ENCODE measurements around the gene KIF14.

DNA sequence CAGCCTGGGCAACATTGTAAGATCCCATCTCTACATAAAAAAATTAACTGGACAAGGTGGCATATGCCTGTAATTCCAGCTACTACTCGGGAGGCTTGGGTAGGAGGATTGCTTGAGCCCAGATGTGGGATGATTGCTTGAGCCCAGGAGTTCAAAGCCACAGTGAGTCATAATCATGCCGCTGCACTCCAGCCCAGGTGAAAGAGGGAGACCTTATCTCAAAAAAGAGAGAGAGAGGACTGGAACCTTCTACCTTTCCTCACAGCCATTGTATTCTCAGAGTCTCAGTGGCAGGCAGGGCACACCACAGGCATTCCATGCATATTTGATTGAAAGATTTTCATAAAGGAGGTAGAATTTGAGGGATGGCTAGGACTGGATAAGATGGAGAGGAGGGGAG, 78.4 kb downstream of the KIF14 start:
- no peak for TF ChIP-seq EZH2 (IDR thresholded peaks at IDR 0.05; ENCODE audit: borderline replicate concordance, low read depth, low read length, severe bottlenecking)
- no peak for TF ChIP-seq POLR2AphosphoS5 (IDR thresholded peaks at IDR 0.05; ENCODE audit: insufficient read depth, low read depth, low read length)
- TF ChIP-seq, protein P1, sequence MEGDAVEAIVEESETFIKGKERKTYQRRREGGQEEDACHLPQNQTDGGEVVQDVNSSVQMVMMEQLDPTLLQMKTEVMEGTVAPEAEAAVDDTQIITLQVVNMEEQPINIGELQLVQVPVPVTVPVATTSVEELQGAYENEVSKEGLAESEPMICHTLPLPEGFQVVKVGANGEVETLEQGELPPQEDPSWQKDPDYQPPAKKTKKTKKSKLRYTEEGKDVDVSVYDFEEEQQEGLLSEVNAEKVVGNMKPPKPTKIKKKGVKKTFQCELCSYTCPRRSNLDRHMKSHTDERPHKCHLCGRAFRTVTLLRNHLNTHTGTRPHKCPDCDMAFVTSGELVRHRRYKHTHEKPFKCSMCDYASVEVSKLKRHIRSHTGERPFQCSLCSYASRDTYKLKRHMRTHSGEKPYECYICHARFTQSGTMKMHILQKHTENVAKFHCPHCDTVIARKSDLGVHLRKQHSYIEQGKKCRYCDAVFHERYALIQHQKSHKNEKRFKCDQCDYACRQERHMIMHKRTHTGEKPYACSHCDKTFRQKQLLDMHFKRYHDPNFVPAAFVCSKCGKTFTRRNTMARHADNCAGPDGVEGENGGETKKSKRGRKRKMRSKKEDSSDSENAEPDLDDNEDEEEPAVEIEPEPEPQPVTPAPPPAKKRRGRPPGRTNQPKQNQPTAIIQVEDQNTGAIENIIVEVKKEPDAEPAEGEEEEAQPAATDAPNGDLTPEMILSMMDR (IDR thresholded peaks at IDR 0.05; ENCODE audit: extremely low read depth in 1 of 2, insufficient read depth in 1 of 2, low read depth in 1 of 2, low read length in 2 of 2) = no peak

Data from endothelial cell of umbilical vein (primary cell).